ENCODE data around the gene NOS3. TPM values are rescaled to one million over a fixed set of nuclear protein-coding genes. Genes with fewer than 3 reads are reported as not detected.

Gene NOS3
- total and polyA plus RNA-seq, 2 experiments from 2014 or later = 2.6 to 6.1 TPM

DNA sequence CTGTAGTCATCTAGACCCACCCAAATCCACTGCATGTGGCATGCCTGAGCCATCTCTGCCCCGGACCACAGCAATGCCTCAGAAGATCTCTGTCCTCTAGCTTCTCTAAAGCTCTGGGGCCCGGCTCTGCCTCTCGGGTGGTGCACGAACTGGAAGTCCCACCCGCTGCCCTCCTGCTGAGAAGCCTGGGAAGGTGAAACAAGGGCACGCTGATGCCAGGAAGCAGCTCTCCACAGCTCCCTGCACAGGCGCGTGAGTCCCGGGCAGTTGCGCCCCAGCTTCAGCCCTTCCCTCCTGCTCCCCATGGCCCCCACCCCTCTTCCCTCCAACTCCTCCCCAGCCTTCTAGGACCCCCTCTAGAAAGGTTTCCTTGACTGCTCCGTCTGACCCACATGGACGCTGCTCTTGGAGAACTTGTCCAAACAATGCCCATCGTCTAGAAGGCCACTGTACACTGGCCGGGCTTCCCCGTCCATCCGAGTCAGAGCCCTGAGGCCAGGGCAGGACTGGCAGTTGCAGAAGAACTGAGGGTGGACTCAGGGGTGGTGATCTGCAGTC lies 25.5 kb upstream of the NOS3 start:
- Mint-ChIP-seq H3K9me3 (no peaks in the 10 kb centered on the region), H3K4me3 (no peak overlapping the region), H3K36me3 (ENCODE audit: low read depth) (no peaks in the 10 kb centered on the region), H3K27ac (no peak overlapping the region), H3K4me1 (peaks cover 29% of the 10 kb centered on the region), H3K27me3 (ENCODE audit: insufficient read depth, low read depth, poor library complexity) (peaks cover 9% of the 10 kb centered on the region)
- Histone ChIP-seq H3K4me1 (ENCODE audit: insufficient read depth) (peaks cover 17% of the 10 kb centered on the region; the same call in 1 of the 2 replicates), H3F3A (replicated peaks; ENCODE audit: low read depth) (no peaks in the 10 kb centered on the region), H4K20me1 (replicated peaks; ENCODE audit: insufficient read depth) (no peaks in the 10 kb centered on the region), H2AFZ (no peak overlapping the region), H3K79me2 (replicated peaks; ENCODE audit: insufficient read depth) (no peaks in the 10 kb centered on the region), H3K27ac (ENCODE audit: low read depth) (no peak overlapping the region), H3K36me3 (ENCODE audit: insufficient read depth) (no peaks in the 10 kb centered on the region), H3K4me2 (no peak overlapping the region), H3K9me2 (ENCODE audit: insufficient read depth) (no peaks in the 10 kb centered on the region), H3K27me3 (ENCODE audit: insufficient read depth) (no peaks in the 10 kb centered on the region), H3K4me3 (no peak overlapping the region)
- DNase-seq (ENCODE audit: low spot score) = no peak
- TF ChIP-seq, protein P1, sequence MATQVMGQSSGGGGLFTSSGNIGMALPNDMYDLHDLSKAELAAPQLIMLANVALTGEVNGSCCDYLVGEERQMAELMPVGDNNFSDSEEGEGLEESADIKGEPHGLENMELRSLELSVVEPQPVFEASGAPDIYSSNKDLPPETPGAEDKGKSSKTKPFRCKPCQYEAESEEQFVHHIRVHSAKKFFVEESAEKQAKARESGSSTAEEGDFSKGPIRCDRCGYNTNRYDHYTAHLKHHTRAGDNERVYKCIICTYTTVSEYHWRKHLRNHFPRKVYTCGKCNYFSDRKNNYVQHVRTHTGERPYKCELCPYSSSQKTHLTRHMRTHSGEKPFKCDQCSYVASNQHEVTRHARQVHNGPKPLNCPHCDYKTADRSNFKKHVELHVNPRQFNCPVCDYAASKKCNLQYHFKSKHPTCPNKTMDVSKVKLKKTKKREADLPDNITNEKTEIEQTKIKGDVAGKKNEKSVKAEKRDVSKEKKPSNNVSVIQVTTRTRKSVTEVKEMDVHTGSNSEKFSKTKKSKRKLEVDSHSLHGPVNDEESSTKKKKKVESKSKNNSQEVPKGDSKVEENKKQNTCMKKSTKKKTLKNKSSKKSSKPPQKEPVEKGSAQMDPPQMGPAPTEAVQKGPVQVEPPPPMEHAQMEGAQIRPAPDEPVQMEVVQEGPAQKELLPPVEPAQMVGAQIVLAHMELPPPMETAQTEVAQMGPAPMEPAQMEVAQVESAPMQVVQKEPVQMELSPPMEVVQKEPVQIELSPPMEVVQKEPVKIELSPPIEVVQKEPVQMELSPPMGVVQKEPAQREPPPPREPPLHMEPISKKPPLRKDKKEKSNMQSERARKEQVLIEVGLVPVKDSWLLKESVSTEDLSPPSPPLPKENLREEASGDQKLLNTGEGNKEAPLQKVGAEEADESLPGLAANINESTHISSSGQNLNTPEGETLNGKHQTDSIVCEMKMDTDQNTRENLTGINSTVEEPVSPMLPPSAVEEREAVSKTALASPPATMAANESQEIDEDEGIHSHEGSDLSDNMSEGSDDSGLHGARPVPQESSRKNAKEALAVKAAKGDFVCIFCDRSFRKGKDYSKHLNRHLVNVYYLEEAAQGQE (IDR thresholded peaks at IDR 0.05; ENCODE audit: unreplicated experiment) = no peak
- TF ChIP-seq, protein P2, sequence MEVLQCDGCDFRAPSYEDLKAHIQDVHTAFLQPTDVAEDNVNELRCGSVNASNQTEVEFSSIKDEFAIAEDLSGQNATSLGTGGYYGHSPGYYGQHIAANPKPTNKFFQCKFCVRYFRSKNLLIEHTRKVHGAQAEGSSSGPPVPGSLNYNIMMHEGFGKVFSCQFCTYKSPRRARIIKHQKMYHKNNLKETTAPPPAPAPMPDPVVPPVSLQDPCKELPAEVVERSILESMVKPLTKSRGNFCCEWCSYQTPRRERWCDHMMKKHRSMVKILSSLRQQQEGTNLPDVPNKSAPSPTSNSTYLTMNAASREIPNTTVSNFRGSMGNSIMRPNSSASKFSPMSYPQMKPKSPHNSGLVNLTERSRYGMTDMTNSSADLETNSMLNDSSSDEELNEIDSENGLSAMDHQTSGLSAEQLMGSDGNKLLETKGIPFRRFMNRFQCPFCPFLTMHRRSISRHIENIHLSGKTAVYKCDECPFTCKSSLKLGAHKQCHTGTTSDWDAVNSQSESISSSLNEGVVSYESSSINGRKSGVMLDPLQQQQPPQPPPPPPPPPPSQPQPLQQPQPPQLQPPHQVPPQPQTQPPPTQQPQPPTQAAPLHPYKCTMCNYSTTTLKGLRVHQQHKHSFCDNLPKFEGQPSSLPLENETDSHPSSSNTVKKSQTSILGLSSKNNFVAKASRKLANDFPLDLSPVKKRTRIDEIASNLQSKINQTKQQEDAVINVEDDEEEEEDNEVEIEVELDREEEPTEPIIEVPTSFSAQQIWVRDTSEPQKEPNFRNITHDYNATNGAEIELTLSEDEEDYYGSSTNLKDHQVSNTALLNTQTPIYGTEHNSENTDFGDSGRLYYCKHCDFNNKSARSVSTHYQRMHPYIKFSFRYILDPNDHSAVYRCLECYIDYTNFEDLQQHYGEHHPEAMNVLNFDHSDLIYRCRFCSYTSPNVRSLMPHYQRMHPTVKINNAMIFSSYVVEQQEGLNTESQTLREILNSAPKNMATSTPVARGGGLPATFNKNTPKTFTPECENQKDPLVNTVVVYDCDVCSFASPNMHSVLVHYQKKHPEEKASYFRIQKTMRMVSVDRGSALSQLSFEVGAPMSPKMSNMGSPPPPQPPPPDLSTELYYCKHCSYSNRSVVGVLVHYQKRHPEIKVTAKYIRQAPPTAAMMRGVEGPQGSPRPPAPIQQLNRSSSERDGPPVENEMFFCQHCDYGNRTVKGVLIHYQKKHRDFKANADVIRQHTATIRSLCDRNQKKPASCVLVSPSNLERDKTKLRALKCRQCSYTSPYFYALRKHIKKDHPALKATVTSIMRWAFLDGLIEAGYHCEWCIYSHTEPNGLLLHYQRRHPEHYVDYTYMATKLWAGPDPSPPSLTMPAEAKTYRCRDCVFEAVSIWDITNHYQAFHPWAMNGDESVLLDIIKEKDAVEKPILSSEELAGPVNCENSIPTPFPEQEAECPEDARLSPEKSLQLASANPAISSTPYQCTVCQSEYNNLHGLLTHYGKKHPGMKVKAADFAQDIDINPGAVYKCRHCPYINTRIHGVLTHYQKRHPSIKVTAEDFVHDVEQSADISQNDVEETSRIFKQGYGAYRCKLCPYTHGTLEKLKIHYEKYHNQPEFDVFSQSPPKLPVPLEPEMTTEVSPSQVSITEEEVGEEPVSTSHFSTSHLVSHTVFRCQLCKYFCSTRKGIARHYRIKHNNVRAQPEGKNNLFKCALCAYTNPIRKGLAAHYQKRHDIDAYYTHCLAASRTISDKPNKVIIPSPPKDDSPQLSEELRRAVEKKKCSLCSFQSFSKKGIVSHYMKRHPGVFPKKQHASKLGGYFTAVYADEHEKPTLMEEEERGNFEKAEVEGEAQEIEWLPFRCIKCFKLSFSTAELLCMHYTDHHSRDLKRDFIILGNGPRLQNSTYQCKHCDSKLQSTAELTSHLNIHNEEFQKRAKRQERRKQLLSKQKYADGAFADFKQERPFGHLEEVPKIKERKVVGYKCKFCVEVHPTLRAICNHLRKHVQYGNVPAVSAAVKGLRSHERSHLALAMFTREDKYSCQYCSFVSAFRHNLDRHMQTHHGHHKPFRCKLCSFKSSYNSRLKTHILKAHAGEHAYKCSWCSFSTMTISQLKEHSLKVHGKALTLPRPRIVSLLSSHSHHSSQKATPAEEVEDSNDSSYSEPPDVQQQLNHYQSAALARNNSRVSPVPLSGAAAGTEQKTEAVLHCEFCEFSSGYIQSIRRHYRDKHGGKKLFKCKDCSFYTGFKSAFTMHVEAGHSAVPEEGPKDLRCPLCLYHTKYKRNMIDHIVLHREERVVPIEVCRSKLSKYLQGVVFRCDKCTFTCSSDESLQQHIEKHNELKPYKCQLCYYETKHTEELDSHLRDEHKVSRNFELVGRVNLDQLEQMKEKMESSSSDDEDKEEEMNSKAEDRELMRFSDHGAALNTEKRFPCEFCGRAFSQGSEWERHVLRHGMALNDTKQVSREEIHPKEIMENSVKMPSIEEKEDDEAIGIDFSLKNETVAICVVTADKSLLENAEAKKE (CRISPR knock-in tag; IDR thresholded peaks at IDR 0.05) = no peak
- no peak for TF ChIP-seq EZH2phosphoT487 (IDR thresholded peaks at IDR 0.05; ENCODE audit: unreplicated experiment)
- TF ChIP-seq JUNB (IDR thresholded peaks at IDR 0.05; ENCODE audit: unreplicated experiment) = no peak
- no peak for TF ChIP-seq CTCF (conservative IDR thresholded peaks at IDR 0.05; ENCODE audit: low read depth in 2 of 2)
- no peak for TF ChIP-seq ZNF114 (CRISPR knock-in tag; IDR thresholded peaks at IDR 0.05)
- no peak for TF ChIP-seq POLR2AphosphoS5 (IDR thresholded peaks at IDR 0.05; ENCODE audit: low read depth)
- TF ChIP-seq, protein P3, sequence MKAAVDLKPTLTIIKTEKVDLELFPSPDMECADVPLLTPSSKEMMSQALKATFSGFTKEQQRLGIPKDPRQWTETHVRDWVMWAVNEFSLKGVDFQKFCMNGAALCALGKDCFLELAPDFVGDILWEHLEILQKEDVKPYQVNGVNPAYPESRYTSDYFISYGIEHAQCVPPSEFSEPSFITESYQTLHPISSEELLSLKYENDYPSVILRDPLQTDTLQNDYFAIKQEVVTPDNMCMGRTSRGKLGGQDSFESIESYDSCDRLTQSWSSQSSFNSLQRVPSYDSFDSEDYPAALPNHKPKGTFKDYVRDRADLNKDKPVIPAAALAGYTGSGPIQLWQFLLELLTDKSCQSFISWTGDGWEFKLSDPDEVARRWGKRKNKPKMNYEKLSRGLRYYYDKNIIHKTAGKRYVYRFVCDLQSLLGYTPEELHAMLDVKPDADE (IDR thresholded peaks at IDR 0.05) = no peak
- no peak for TF ChIP-seq EZH2 (IDR thresholded peaks at IDR 0.05; ENCODE audit: low read depth, unreplicated experiment)
- no peak for TF ChIP-seq STAT1 (IDR thresholded peaks at IDR 0.05; ENCODE audit: unreplicated experiment)
- no peak for TF ChIP-seq NANOG (IDR thresholded peaks at IDR 0.05; ENCODE audit: borderline replicate concordance)
- TF ChIP-seq ZNF331 (CRISPR knock-in tag; IDR thresholded peaks at IDR 0.05; ENCODE audit: low read depth) = no peak
- TF ChIP-seq CREB1 (CRISPR knock-in tag; IDR thresholded peaks at IDR 0.05; ENCODE audit: low read depth) = no peak
- ATAC-seq = no peak

Measured in GM23338 (cell line).